ENCODE measurements around the gene SLX9.

DNA sequence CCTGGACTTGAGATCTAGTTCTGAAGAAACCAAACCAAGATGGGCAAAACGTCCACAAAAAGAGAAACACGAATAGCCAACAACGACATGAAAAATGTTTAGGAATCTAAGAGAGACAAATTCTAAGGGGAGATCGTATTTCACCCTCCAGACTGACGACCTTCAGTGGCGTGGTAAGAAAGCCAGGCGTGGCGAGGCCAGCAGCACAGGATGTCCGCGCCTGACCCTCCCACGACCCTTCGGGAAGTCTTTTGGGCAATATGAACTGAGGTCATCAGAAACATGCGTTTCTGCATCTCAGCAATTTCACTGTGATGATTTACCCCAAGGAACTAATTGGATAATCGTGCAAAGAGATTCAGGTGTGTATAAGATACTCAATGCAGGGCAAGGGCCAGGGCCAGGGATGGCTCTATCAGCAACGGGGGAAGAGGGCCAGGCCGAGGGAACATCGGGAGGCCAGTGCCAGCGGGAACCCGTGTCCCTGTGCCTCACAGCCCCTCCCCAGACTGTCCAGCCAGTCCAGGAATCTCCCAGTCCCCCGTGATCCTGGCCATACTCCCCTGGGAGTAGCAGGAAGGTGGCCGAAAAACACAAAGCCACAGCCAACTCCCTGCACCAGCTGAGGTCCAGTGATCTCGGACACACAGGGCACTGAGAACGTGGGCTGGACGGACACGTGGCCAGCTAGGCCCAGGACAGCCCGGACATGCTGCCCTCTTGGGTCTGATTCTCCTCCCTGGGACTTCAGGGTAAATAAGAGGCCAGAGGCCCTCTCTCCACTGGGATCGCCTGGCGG lies 81.0 kb downstream of the SLX9 start:
- TF ChIP-seq ZNF232 (CRISPR knock-in tag; IDR thresholded peaks at IDR 0.05) (no peak), CTCF (IDR thresholded peaks at IDR 0.05) (no peak), GABPB1 (CRISPR knock-in tag; IDR thresholded peaks at IDR 0.05) (no peak), ESRRA (CRISPR knock-in tag; IDR thresholded peaks at IDR 0.05; ENCODE audit: borderline replicate concordance) (no peak), ELF4 (CRISPR knock-in tag; IDR thresholded peaks at IDR 0.05; ENCODE audit: low read depth) (no peak), USF2 (CRISPR knock-in tag; IDR thresholded peaks at IDR 0.05) (no peak), MLX (CRISPR knock-in tag; IDR thresholded peaks at IDR 0.05) (no peak)
- TF ChIP-seq, protein P1, sequence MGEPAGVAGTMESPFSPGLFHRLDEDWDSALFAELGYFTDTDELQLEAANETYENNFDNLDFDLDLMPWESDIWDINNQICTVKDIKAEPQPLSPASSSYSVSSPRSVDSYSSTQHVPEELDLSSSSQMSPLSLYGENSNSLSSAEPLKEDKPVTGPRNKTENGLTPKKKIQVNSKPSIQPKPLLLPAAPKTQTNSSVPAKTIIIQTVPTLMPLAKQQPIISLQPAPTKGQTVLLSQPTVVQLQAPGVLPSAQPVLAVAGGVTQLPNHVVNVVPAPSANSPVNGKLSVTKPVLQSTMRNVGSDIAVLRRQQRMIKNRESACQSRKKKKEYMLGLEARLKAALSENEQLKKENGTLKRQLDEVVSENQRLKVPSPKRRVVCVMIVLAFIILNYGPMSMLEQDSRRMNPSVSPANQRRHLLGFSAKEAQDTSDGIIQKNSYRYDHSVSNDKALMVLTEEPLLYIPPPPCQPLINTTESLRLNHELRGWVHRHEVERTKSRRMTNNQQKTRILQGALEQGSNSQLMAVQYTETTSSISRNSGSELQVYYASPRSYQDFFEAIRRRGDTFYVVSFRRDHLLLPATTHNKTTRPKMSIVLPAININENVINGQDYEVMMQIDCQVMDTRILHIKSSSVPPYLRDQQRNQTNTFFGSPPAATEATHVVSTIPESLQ (CRISPR knock-in tag; IDR thresholded peaks at IDR 0.05): no peak
- TF ChIP-seq, protein P2, sequence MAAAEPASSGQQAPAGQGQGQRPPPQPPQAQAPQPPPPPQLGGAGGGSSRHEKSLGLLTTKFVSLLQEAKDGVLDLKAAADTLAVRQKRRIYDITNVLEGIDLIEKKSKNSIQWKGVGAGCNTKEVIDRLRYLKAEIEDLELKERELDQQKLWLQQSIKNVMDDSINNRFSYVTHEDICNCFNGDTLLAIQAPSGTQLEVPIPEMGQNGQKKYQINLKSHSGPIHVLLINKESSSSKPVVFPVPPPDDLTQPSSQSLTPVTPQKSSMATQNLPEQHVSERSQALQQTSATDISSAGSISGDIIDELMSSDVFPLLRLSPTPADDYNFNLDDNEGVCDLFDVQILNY (CRISPR knock-in tag; IDR thresholded peaks at IDR 0.05): no peak
